ENCODE results near the gene CHRND. TPM values are rescaled to one million over a fixed set of nuclear protein-coding genes. Genes with fewer than 3 reads are reported as not detected.

CHRND gene
- total and polyA plus RNA-seq, 7 experiments from 2014 or later, result 0.13 TPM; not detected in 6

Other genes starting within 250 kb of the CHRND start
- under 1 TPM in 2 of 5 experiments, not detected in 3; 0.24 TPM for gene ALPP, start 147.4 kb upstream of the CHRND start, total RNA-seq
- gene ALPP, start 147.4 kb upstream of the CHRND start, polyA plus RNA-seq, result not detected
- gene ALPG, start 119.3 kb upstream of the CHRND start, total RNA-seq, result not detected
- not detected for gene ALPG, start 119.3 kb upstream of the CHRND start, polyA plus RNA-seq
- not detected for gene ALPI, start 70.0 kb upstream of the CHRND start, total RNA-seq
- gene ALPI, start 70.0 kb upstream of the CHRND start, polyA plus RNA-seq, result not detected
- not detected for gene ECEL1, start 38.3 kb upstream of the CHRND start, total RNA-seq
- not detected for gene ECEL1, start 38.3 kb upstream of the CHRND start, polyA plus RNA-seq
- not detected for gene PRSS56, start 5.8 kb upstream of the CHRND start, total RNA-seq
- gene PRSS56, start 5.8 kb upstream of the CHRND start, polyA plus RNA-seq, result not detected
- not detected for gene CHRNG, start 13.5 kb downstream of the CHRND start, total RNA-seq
- gene CHRNG, start 13.5 kb downstream of the CHRND start, polyA plus RNA-seq, result under 1 TPM; 0.10 to 0.26 TPM
- 10 to 100 TPM in 4 of 5 experiments, 1 to 10 TPM in 1; 9.7 to 23.4 (median 19.3) TPM for gene TIGD1, start 24.4 kb downstream of the CHRND start, total RNA-seq
- gene TIGD1, start 24.4 kb downstream of the CHRND start, polyA plus RNA-seq, result 10 to 100 TPM; 17.1 to 23.8 TPM
- 10 to 100 TPM; 51.9 to 77.6 (median 61.6) TPM for gene EIF4E2, start 24.5 kb downstream of the CHRND start, total RNA-seq
- gene EIF4E2, start 24.5 kb downstream of the CHRND start, polyA plus RNA-seq, result 10 to 100 TPM; 59.8 to 63.4 TPM
- gene EFHD1, start 107.4 kb downstream of the CHRND start, total RNA-seq, result 1 to 10 TPM in 4 of 5 experiments, under 1 TPM in 1; 0.70 to 2.9 (median 2.1) TPM
- 1 to 10 TPM; 3.1 to 4.4 TPM for gene EFHD1, start 107.4 kb downstream of the CHRND start, polyA plus RNA-seq
- gene GIGYF2, start 171.2 kb downstream of the CHRND start, total RNA-seq, result 10 to 100 TPM; 70.7 to 82.8 (median 79.8) TPM
- 10 to 100 TPM; 25.3 to 29.9 TPM for gene GIGYF2, start 171.2 kb downstream of the CHRND start, polyA plus RNA-seq